Measurements from ENCODE around the gene CYYR1.
"Not testable (repeated sequence)": the region's sequence is repeated elsewhere in the genome, so short reads cannot be mapped to it uniquely, and the experiment has no call there.

Gene CYYR1

GRCh38 chr21:26465916-26466315, 107.2 kb downstream of the CYYR1 start:
- no peak for TF ChIP-seq JUND (IDR thresholded peaks at IDR 0.05; ENCODE audit: low read depth)
- no peak for DNase-seq (ENCODE audit: low read depth in 1 of 2, low spot score in 1 of 2)
- in situ Hi-C loops (cut with HindIII; ENCODE audit: low pct_unique_long_range_greater_than_20kb, low sequenced_read_pairs): no loop called here

GRCh38 chr21:26461500-26461899, 111.6 kb downstream of the CYYR1 start:
- in situ Hi-C loops (cut with HindIII; ENCODE audit: low pct_unique_long_range_greater_than_20kb, low sequenced_read_pairs): no loop called here
- DNase-seq (ENCODE audit: low read depth in 1 of 2, low spot score in 1 of 2): no peak
- no peak for TF ChIP-seq JUND (IDR thresholded peaks at IDR 0.05; ENCODE audit: low read depth)

GRCh38 chr21:26460621-26461020, 112.5 kb downstream of the CYYR1 start:
- DNase-seq (ENCODE audit: low read depth in 1 of 2, low spot score in 1 of 2): no peak
- in situ Hi-C loops (cut with HindIII; ENCODE audit: low pct_unique_long_range_greater_than_20kb, low sequenced_read_pairs): no loop called here

DNA sequence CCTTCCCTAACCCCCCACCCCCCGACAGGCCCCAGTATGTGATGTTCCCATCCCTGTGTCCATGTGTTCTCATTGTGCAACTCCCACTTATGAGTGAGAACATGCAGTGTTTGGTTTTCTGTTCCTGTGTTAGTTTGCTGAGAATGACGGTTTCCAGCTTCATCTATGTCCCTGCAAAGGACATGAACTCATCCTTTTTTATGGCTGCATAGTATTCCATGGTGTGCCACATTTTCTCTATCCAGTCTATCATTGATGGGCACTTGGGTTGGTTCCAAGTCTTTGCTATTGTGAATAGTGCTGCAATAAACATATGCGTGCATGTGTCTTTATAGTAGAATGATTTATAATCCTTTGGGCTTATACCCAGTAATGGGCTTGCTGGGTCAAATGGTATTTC, 114.2 kb downstream of the CYYR1 start:
- in situ Hi-C loops (cut with HindIII; ENCODE audit: low pct_unique_long_range_greater_than_20kb, low sequenced_read_pairs); DNase-seq (ENCODE audit: low read depth in 1 of 2, low spot score in 1 of 2): not testable (repeated sequence)

More at GRCh38 chr21:26460621-26461020, 112.5 kb downstream of the CYYR1 start:
- no peak for TF ChIP-seq JUND (IDR thresholded peaks at IDR 0.05; ENCODE audit: low read depth)

DNA sequence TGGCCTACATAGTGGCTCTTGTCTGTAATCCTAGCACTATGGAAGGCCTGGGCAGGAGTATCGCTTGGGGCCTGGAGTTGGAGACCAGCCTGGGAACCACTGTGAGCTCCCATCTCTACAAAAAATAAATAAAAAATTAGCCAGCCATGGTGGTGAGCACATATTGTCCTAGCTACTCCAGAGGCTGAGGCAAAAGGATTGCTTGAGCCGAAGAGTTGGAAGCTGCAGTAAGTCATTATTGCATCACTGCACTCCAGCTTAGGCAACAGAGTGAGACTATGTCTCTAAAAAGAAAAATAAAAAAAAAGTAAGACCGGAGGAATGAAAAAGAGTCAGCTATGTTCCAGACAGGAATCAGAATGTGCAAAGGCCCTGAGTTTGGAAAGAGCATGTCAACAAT, 115.3 kb downstream of the CYYR1 start:
- in situ Hi-C loops (cut with HindIII; ENCODE audit: low pct_unique_long_range_greater_than_20kb, low sequenced_read_pairs): no loop called here
- DNase-seq (ENCODE audit: low read depth in 1 of 2, low spot score in 1 of 2): no peak
- no peak for TF ChIP-seq JUND (IDR thresholded peaks at IDR 0.05; ENCODE audit: low read depth)

DNA sequence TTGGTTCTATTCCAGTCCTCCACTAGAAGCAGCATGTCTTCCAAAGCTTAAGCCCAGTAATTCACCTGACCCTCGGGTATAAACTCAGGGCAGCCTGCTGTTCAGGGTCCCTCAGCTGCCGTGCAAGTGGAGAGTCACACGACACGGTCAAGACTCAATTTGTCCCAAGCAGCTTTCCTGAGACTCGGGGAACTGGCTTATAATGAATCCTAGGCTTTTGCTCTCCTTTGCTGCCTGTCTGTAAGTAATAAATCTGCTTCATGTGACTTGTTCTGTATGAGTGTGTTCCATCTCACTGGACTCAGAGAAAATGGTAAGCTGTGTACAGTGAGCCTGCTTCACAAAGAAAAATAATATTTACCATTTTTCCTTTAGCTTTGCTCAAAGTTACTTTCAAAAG, 119.8 kb downstream of the CYYR1 start:
- in situ Hi-C loops (cut with HindIII; ENCODE audit: low pct_unique_long_range_greater_than_20kb, low sequenced_read_pairs): no loop called here
- DNase-seq (ENCODE audit: low read depth in 1 of 2, low spot score in 1 of 2): no peak
- no peak for TF ChIP-seq JUND (IDR thresholded peaks at IDR 0.05; ENCODE audit: low read depth)

GRCh38 chr21:26451081-26451740, 121.9 kb downstream of the CYYR1 start:
- DNase-seq (ENCODE audit: low read depth in 1 of 2, low spot score in 1 of 2): no peak
- in situ Hi-C loops (cut with HindIII; ENCODE audit: low pct_unique_long_range_greater_than_20kb, low sequenced_read_pairs): no loop called here
- no peak for TF ChIP-seq JUND (IDR thresholded peaks at IDR 0.05; ENCODE audit: low read depth)

- no peak for DNase-seq (ENCODE audit: low read depth in 1 of 2, low spot score in 1 of 2)
- TF ChIP-seq JUND (IDR thresholded peaks at IDR 0.05; ENCODE audit: low read depth): no peak
- in situ Hi-C loops (cut with HindIII; ENCODE audit: low pct_unique_long_range_greater_than_20kb, low sequenced_read_pairs): no loop called here
Measured at GRCh38 chr21:26449161-26449560, 123.9 kb downstream of the CYYR1 start.

DNA sequence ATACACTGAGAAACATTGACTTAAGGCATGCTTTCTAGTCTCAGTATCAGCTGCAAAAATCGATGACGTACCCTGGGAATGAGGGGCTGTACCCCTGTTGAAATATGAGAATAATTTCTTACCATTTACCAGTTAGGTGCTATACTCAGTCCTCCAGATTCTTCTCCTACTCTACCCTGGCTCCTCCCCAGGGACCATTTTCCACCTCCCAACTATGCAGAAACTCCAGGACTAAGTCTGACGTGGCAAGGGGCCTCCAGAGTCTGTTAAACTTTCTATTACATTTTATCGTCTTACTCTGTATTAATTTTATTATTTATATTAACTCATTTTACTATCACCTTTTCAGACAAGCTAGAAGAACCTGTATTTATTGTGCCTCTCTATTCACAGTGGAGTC, 124.3 kb downstream of the CYYR1 start:
- DNase-seq (ENCODE audit: low read depth in 1 of 2, low spot score in 1 of 2): no peak
- TF ChIP-seq JUND (IDR thresholded peaks at IDR 0.05; ENCODE audit: low read depth): no peak
- in situ Hi-C loops (cut with HindIII; ENCODE audit: low pct_unique_long_range_greater_than_20kb, low sequenced_read_pairs): no loop called here

DNA sequence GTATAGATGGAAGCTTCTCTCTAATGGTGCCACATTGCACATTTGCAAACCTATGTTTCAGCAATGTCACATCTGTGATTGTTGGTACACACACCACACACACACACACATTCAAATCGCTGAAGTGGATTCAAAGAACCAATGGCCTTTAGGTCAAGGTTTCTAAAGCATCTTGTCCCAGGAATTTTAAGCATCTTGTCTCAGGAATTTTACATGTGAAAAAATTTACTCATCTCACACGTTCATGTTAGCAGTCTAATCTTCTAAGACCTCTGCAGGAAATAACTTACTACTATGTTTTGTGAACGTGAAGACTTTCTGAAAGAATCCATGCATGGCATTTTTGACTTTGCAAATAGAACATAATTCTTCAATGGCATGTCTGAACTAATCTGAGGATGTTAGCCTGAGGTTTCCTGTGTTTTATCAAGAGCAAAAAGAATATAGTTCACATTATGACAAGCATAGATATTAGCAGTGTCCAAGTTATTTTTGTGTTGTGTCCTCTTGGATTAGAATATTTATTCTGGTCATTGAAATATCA, 125.1 kb downstream of the CYYR1 start:
- in situ Hi-C loops (cut with HindIII; ENCODE audit: low pct_unique_long_range_greater_than_20kb, low sequenced_read_pairs): no loop called here
- no peak for TF ChIP-seq JUND (IDR thresholded peaks at IDR 0.05; ENCODE audit: low read depth)
- DNase-seq (ENCODE audit: low read depth in 1 of 2, low spot score in 1 of 2): no peak

DNA sequence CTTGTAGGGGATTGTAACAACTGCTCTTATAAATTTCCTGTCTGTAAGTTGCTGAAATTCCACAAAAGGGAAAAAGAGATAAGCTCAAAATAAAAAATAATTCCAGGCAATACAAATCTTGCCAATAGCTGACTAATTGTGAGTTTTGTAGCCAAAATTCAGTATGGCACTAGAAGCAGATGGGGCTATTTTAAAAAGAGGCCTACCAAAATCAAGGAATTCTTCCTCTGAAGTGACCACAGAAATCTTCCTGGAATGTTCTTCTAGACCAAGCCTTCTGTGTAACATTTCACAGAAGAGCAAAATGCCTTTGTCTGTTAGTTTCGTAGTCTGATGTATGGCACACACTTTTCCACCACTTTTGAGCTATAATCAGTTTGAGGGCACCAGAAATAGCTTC, 127.6 kb downstream of the CYYR1 start:
- DNase-seq (ENCODE audit: low read depth in 1 of 2, low spot score in 1 of 2): no peak
- TF ChIP-seq JUND (IDR thresholded peaks at IDR 0.05; ENCODE audit: low read depth): no peak
- in situ Hi-C loops (cut with HindIII; ENCODE audit: low pct_unique_long_range_greater_than_20kb, low sequenced_read_pairs): no loop called here

GRCh38 chr21:26444646-26445045, 128.4 kb downstream of the CYYR1 start:
- in situ Hi-C loops (cut with HindIII; ENCODE audit: low pct_unique_long_range_greater_than_20kb, low sequenced_read_pairs): no loop called here
- no peak for DNase-seq (ENCODE audit: low read depth in 1 of 2, low spot score in 1 of 2)
- TF ChIP-seq JUND (IDR thresholded peaks at IDR 0.05; ENCODE audit: low read depth): no peak

GRCh38 chr21:26443867-26444266, 129.2 kb downstream of the CYYR1 start:
- TF ChIP-seq JUND (IDR thresholded peaks at IDR 0.05; ENCODE audit: low read depth): no peak
- no peak for DNase-seq (ENCODE audit: low read depth in 1 of 2, low spot score in 1 of 2)
- in situ Hi-C loops (cut with HindIII; ENCODE audit: low pct_unique_long_range_greater_than_20kb, low sequenced_read_pairs): no loop called here

GRCh38 chr21:26443291-26443690, 129.8 kb downstream of the CYYR1 start:
- in situ Hi-C loops (cut with HindIII; ENCODE audit: low pct_unique_long_range_greater_than_20kb, low sequenced_read_pairs): no loop called here
- DNase-seq (ENCODE audit: low read depth in 1 of 2, low spot score in 1 of 2): no peak
- no peak for TF ChIP-seq JUND (IDR thresholded peaks at IDR 0.05; ENCODE audit: low read depth)

Data from T47D (cell line).